Endothelial cell of umbilical vein (primary cell): Measurements from ENCODE around the gene TTLL12.

Source experiments
- CTCF ChIP-seq, 2 donors: IDR thresholded peaks; 1 replicate in 1 of 2; 2 replicates in 1 of 2; pipeline ENCODE4 v1.5.1; 2011; ENCODE audit warnings: low read length in 2 of 2, mild to moderate bottlenecking in 2 of 2, moderate library complexity in 2 of 2, control low read depth in 1 of 2, inconsistent platforms in 1 of 2, low read depth in 1 of 2; ENCODE audit not compliant: insufficient read depth in 1 of 2; ENCODE audit errors: extremely low read depth in 1 of 2
- EZH2 ChIP-seq: IDR thresholded peaks from 2 replicates; pipeline ENCODE4 v1.6.1; 2012; ENCODE audit warnings: borderline replicate concordance, low read depth, mild to moderate bottlenecking, moderate library complexity, low read length, inconsistent platforms; ENCODE audit not compliant: severe bottlenecking
- JUN ChIP-seq: IDR thresholded peaks from 2 replicates; pipeline ENCODE4 v1.6.1; 2011; ENCODE audit warnings: borderline replicate concordance, low read depth; ENCODE audit not compliant: insufficient read length, insufficient read depth
- POLR2A ChIP-seq: IDR thresholded peaks from 2 replicates; pipeline ENCODE4 v1.6.1; 2012; ENCODE audit warnings: low read depth, mild to moderate bottlenecking, control low read depth, low read length
- POLR2AphosphoS5 ChIP-seq: IDR thresholded peaks from 2 replicates; pipeline ENCODE4 v1.6.1; 2012; ENCODE audit warnings: low read depth, mild to moderate bottlenecking, control low read depth, low read length, moderate library complexity; ENCODE audit not compliant: insufficient read depth

- TF ChIP-seq CTCF (IDR thresholded peaks at IDR 0.05; ENCODE audit: extremely low read depth in 1 of 2, insufficient read depth in 1 of 2, low read depth in 1 of 2, low read length in 2 of 2) (no peak), EZH2 (no peak), JUN (no peak), POLR2A (no peak), POLR2AphosphoS5 (no peak)
Measured at GRCh38 chr22:43118953-43119458, 67.9 kb downstream of the TTLL12 start.
